Fibroblast of pulmonary artery (primary cell): ENCODE results near the gene IFNA21.
"Not testable (repeated sequence)": the region's sequence is repeated elsewhere in the genome, so short reads cannot be mapped to it uniquely, and the experiment has no call there.

Experiments used
- DNase-seq: peaks from one replicate; pipeline ENCODE4 v3.0.0-alpha.2; 2010; ENCODE audit warnings: low read depth
- H3K4me3 ChIP-seq: replicated peaks from 2 replicates; pipeline ENCODE4 v1.5.1; 2011; ENCODE audit warnings: low read depth, mild to moderate bottlenecking, control low read depth, low read length, moderate library complexity
- CTCF ChIP-seq: IDR thresholded peaks from 2 replicates; pipeline ENCODE4 v1.5.1; 2011; ENCODE audit warnings: mild to moderate bottlenecking, control low read depth, low read length, inconsistent platforms; ENCODE audit errors: missing control alignments

IFNA21 gene

GRCh38 chr9:21154018-21154608 is 12.3 kb downstream of the IFNA21 start:
- DNase-seq = peak; percentile 31
- no peak for TF ChIP-seq CTCF

DNA sequence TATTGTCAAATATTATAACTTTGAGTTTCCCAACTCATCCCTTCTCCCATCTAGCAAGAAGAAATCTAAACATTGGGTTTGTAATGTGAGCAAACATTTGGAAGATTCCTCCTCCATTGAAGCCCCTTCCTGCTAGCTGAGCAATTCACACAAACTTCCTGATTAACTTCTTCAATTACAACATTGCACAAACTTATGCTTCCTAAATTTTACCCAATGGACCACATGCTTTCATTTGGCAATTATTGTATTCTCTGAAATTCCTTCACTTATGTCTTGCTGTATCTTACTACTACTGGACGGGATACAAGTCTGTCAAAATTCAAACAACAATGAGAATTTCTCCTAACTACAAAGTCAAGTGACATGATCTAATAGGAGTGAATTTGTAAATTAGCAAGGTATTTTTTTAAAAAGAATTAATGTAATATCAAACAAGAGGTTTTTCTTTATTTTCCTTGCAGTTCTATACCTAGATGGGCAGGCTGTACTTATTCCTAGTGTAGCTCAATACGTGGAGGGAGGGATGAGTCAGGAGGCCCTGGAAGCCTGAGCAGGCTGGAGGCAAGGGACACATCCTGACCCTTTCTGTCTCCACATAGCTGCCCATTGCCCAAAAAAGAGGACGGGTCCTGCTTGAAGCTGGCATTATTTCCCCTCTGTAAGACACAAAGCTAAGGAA is 13.0 kb downstream of the IFNA21 start:
- no peak overlapping the region for H3K4me3 ChIP-seq
- peak; percentile 10 for DNase-seq
- no peak for TF ChIP-seq CTCF

More at GRCh38 chr9:21154018-21154608, 12.3 kb downstream of the IFNA21 start:
- H3K4me3 ChIP-seq = no peak overlapping the region

DNA sequence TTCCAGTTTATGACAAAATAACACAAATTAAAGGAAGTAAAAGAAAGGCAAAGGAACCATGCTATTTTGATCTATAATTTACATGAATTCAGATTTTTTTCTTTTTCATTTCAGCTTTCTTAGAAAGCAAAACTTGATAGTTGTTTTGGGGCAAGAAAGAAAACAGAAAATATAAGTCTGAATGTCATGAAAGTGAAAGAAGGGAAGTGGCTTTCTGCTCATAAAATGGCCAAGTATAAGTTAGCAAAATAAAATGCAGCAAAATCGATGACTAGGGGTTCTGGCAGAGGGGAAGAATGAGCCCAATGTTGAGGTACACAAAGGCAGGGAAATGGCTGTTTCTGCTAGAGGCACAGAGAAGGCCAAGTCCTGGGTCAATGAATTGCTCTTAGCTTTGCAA is 21.9 kb downstream of the IFNA21 start:
- H3K4me3 ChIP-seq = no peak overlapping the region
- TF ChIP-seq CTCF = no peak
- no peak for DNase-seq

DNA sequence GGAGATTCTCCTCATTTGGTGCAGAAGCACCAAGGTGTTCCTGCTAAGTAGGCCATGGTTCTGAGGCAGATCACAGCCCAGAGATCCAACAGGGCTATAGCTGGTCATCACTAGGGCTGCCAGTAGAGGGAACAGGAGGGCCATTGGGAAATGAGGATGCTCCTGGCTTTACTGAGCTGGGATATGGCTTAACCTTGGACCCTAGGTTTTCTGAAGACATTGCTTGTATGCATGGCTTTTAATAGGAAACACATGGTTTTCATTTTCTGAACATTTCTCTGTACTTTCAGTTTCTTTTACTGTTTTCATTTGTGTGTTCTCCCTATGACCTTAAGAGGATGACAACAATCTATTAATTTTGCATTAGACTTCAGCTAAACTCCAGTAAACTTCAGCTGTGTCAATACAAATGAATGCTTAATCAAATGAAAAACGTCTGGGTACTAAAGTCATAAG is 25.0 kb downstream of the IFNA21 start, which contains the start of gene IFNW1:
Gene IFNW1 (minus strand): TSS at position 406 of the 456 bp plus-strand sequence. CDS start 262 bp downstream, at position 144.
- no peak within 1 kb of the TSS for H3K4me3 ChIP-seq
- no peak for DNase-seq
- peak; percentile 30 for TF ChIP-seq CTCF

GRCh38 chr9:21137020-21137419 is 29.4 kb downstream of the IFNA21 start:
- no peak overlapping the region for H3K4me3 ChIP-seq
- DNase-seq = no peak
- no peak for TF ChIP-seq CTCF

DNA sequence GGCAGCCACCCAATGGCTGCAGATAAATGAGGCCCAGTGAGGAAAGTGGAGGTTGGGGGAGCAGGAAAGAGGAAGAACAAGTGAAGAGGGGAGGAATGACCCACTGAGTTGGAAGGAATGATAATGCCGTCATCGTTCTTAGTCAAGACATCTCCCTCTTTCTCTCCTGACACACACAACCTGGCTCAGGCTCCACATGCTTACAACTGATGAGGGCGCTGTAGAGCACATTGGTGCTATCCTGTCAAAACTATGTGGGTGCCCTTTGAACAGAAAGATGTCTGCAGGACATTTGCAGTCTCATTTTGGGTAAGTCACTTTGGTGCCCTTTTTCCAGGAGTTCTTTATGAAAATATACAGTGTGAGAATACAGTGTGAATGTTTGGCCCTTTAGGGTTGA is 30.7 kb downstream of the IFNA21 start:
- no peak for DNase-seq
- no peak for TF ChIP-seq CTCF
- H3K4me3 ChIP-seq = no peak overlapping the region

GRCh38 chr9:21128186-21128585 is 38.3 kb downstream of the IFNA21 start:
- not testable (repeated sequence) for H3K4me3 ChIP-seq, DNase-seq
